IPS-15b (cell line): ENCODE measurements around the gene LRMDA.
"Not testable (repeated sequence)": the region's sequence is repeated elsewhere in the genome, so short reads cannot be mapped to it uniquely, and the experiment has no call there.

Experiments
- H3K27me3 ChIP-seq: one replicate; pipeline ENCODE4 v1.6.1; 2013; ENCODE audit warnings: low read length; ENCODE audit not compliant: control insufficient read depth, insufficient read depth
- H3K36me3 ChIP-seq: one replicate; pipeline ENCODE4 v1.6.1; 2013; ENCODE audit warnings: low read length; ENCODE audit not compliant: control insufficient read depth, insufficient read depth
- H3K4me1 ChIP-seq: one replicate; pipeline ENCODE4 v1.6.1; 2013; ENCODE audit warnings: mild to moderate bottlenecking, low read length; ENCODE audit not compliant: control insufficient read depth, insufficient read depth
- H3K4me3 ChIP-seq: one replicate; pipeline ENCODE4 v1.5.1; 2013; ENCODE audit warnings: low read depth, low read length
- H3K9ac ChIP-seq: one replicate; pipeline ENCODE4 v1.6.1; 2013; ENCODE audit warnings: low read depth, mild to moderate bottlenecking, low read length
- H3K9me3 ChIP-seq: one replicate; pipeline ENCODE4 v1.6.1; 2013; ENCODE audit warnings: mild to moderate bottlenecking, low read length; ENCODE audit not compliant: control insufficient read depth, insufficient read depth

Gene LRMDA

DNA sequence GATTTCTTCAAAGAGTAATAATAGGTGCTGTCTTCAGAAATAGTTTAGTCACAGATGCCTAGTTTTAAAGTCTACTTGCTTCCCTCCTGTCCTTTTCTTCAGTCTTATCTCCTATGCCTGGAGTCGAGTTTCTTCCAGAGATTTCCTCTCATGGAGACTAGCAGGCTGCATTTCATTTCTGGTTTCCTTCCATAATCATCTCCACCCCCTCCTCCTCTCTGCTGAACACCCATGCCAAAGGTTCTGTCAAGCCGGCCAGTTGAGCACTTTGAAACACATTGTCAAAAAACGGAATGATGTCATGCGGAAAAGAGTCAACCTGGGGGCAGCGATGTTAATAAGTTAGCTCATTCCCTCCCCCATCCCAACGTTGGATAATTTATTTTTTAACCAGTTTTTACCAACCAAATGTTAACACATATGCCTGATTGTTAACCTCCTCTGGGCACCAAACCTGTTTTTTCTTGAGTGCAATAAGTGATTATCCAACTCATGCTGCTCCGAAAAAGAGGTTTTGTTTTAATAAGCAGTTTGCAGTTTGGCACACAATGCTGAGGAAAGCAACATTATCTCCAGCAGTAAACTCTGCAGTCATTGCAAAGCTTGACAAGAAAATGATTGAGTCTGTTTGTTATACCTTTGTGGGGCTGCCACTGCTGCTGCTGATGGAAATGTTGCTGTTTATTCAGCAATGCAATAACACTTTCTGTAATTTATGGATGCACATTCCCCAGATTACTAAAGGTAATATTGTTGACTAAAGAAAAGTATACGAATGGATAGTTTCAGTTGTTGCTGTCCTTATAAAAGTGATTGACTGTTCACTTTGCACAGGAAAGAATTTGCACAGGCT, 161.6 kb downstream of the LRMDA start:
- H3K4me1 ChIP-seq = peaks cover 4% of the 10 kb centered on the region
- no peak overlapping the region for H3K4me3 ChIP-seq
- H3K9ac ChIP-seq = no peak overlapping the region
- no peaks in the 10 kb centered on the region for H3K9me3 ChIP-seq
- no peaks in the 10 kb centered on the region for H3K36me3 ChIP-seq
- peaks cover 4% of the 10 kb centered on the region for H3K27me3 ChIP-seq

DNA sequence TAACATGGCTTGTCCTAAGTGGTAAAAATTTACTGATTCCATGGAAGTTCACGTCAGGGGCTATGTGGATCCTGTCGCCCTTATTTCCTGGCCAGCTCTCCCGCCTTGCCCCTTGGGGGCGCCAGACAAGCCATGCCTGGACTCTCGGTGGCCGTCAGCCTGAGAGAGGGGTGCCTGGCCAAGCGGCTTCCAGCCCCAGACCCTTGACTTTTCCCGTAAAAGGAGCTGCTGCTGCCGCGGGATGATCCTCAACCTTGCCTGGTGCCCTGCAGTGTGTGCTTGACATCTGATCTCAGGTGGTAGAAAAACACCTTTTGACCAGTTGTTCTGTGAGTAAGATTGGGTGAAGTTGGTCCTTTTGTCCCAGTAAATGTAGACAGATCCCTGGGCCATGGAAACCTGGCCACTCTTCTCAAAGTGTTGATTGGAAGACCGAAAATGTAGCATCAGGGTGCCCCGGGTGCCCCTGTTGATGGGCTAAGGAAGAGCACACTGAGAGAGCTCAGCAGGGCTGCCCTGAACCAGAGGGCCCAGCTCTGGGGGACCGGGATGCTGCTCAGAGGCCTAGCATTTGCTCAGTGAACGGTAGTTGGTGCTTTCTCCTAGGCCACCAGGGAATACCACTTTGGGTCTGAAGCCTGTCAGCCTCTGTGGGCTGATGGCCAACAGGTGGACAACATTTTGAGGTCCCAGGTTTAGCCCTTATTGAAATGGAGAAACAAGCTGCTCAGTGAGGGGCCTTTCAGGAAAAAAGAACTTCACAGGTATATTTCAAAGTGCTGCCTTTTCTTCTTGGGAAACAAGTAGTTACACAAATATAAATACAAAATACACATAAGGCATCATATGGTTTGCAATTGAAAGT, 162.5 kb downstream of the LRMDA start:
- Histone ChIP-seq H3K4me3 (no peak overlapping the region), H3K9ac (no peak overlapping the region), H3K9me3 (no peaks in the 10 kb centered on the region), H3K4me1 (peaks cover 13% of the 10 kb centered on the region), H3K36me3 (no peaks in the 10 kb centered on the region), H3K27me3 (peaks cover 12% of the 10 kb centered on the region)

DNA sequence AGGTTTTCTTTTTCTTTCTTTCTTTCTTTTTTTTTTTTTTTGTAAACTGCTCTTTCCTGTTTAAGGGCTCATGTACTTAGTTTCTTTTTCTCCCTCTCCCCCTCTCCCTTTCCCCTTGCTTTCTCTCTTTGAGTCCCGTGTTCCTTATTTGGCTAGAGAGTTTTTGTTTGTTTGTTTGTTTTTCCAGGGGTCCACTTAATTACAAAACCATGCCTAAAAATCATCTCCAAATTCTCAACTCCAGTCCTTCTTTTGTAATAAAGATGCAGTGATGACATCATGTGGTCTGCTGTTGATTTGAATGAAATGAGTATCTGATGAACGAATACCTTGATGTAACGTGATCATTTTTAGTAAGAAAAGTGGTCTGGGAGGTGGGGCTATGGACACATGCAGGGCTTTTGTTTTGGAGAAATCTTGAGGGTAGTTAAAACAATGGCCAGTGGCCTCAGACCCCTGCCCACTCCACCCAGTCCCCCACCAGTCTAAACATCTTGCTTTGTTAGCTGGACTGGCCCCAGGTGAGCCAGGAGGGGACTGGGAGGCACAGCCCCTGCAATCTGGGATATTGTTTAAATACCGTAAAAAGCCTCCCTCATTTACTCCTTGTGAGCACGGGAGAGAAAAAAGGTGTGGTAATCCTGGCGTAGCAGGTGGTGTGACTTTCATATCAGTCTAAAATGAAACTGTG, 165.7 kb downstream of the LRMDA start:
- H3K9ac ChIP-seq = no peak overlapping the region
- H3K4me1 ChIP-seq = peaks cover 35% of the 10 kb centered on the region
- H3K9me3 ChIP-seq = no peaks in the 10 kb centered on the region
- peaks cover 15% of the 10 kb centered on the region for H3K27me3 ChIP-seq
- H3K4me3 ChIP-seq = no peak overlapping the region
- H3K36me3 ChIP-seq = no peaks in the 10 kb centered on the region

DNA sequence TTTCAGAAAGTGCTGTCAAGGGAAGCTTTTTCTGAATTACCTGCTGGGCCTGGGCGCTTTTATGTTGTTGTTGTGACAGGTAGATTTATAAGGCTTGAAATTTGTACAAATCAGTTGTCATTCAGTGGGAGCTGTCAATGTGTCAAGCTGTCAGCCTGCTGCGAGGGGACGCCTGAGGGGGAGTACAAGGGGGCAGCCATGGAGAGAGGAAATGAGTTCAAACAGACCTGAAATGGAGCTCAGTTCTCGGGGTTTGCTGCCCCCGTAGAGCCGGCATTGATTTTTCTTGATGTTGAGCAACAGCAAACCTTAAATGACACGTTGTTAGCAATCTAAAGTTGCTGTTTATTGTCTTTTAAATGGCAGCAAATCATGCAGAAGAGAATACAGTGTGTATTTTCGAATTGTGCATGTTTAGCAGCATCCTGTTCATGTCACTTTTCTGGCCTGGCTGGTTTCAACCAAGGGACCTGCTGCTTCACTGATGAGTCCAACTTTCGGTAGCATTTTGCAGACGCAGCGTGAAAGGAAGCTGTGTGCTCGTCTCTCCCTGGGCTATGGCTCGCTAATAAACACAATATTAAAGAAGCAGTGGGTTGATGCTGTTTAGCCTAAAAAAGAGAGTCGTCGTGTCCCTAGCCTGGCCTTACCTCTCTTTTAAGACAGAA, 166.5 kb downstream of the LRMDA start:
- Histone ChIP-seq H3K36me3 (no peaks in the 10 kb centered on the region), H3K9ac (no peak overlapping the region), H3K27me3 (peaks cover 15% of the 10 kb centered on the region), H3K4me1 (peaks cover 35% of the 10 kb centered on the region), H3K4me3 (no peak overlapping the region), H3K9me3 (no peaks in the 10 kb centered on the region)

DNA sequence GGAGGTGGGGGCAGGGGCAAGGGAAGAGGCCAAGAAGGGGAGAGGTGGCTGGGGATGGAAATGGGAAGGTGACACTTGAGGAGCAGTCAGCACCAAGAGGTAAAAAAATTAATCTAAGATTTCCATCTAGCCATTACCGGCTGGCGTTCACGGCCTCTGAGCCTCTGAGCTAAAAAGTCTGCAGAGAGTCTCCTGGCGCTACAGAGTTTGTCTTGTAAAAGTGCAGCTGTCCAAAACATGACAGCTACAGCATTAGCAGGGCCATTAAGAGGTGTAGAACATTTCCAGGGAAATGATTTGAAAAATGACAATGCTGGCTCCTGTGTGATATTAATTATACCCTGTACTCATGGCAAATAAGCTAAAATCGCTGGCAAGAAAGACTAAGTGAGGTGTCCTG, 167.6 kb downstream of the LRMDA start:
- Histone ChIP-seq H3K4me1 (peaks cover 35% of the 10 kb centered on the region), H3K9me3 (no peaks in the 10 kb centered on the region), H3K4me3 (no peak overlapping the region), H3K36me3 (no peaks in the 10 kb centered on the region), H3K27me3 (peaks cover 17% of the 10 kb centered on the region), H3K9ac (no peak overlapping the region)

DNA sequence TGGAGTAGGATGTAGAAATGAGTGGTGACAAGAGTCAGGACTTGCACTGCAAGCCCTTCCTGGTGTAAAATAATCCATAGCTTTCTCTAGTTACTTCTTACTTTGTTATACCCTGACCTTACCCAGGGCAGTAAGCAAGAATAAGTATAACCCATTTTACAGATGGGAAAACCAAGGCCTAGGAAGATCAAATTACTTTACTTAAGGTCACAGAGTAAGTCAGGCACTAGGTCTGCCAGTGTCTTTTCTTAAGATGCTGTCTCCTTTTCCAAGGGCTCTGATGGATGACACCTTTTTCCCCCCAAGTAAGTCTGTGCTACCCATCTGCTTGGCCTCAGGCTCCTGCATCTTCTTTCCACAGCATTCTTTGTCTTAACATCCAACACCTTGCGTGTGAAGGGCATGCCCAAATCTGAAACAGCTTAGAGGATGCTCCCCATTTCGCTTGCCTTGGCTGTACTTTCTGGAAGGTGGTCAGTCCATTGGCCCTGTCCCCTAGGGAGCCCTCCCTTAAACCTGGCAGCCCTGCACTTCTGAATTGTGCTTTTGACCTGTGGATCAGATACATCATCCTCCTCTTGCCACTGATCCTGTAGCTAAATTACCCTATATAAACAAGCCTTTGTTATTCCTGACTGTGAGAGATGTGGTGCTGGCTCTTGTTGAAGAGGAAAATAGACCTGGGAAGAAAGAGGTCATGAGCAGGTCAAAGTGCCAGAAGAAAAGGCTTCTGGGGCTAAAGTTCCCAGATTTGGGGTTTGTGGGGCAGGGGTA, 168.6 kb downstream of the LRMDA start:
- Histone ChIP-seq H3K9ac (no peak overlapping the region), H3K4me1 (peaks cover 35% of the 10 kb centered on the region), H3K9me3 (no peaks in the 10 kb centered on the region), H3K27me3 (peaks cover 17% of the 10 kb centered on the region), H3K36me3 (no peaks in the 10 kb centered on the region), H3K4me3 (peak overlapping the region; percentile 24)

DNA sequence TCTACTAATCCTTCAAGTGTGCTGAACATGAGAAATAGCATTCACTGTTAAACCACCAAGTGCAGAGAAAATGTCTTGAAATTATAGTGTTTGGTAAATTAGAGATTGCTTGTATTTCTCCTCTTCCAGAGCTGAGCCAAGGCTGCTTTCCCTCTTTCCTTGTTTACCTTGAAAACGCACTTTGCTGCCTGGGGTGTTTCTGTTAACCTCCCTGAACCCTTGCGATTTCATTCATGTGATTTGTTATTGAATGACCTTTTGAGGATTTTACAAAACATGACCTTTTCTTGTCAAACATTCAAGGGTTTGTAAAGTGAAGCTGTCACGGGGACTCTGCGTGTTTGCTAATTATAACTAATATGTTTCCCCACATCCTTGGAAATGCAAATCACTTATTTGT, 169.4 kb downstream of the LRMDA start:
- no peak overlapping the region for H3K9ac ChIP-seq
- no peak overlapping the region for H3K4me3 ChIP-seq
- no peaks in the 10 kb centered on the region for H3K36me3 ChIP-seq
- H3K4me1 ChIP-seq = peaks cover 35% of the 10 kb centered on the region
- no peaks in the 10 kb centered on the region for H3K9me3 ChIP-seq
- H3K27me3 ChIP-seq = peaks cover 17% of the 10 kb centered on the region

DNA sequence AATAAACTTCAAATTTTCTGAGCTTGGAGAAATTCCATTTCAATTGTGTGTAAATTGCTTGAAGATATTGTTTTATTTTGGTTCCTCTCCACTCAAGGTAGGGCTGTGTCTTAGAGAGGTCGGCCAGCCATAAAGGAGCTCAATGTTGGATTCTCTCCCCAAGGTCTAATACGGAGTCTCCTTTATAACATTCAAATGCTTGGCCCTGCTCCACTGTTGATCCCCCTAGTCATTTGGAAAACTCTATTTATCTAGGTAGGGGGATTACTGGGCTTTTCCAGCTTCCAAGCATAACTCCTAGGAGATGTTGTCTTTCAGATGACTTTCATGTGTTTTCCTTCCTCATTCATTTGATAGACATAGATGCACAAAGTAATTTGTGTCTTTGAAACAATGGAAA, 170.9 kb downstream of the LRMDA start:
- Histone ChIP-seq H3K9me3 (no peaks in the 10 kb centered on the region), H3K27me3 (peaks cover 17% of the 10 kb centered on the region), H3K36me3 (no peaks in the 10 kb centered on the region), H3K4me1 (peaks cover 33% of the 10 kb centered on the region), H3K9ac (no peak overlapping the region), H3K4me3 (no peak overlapping the region)

DNA sequence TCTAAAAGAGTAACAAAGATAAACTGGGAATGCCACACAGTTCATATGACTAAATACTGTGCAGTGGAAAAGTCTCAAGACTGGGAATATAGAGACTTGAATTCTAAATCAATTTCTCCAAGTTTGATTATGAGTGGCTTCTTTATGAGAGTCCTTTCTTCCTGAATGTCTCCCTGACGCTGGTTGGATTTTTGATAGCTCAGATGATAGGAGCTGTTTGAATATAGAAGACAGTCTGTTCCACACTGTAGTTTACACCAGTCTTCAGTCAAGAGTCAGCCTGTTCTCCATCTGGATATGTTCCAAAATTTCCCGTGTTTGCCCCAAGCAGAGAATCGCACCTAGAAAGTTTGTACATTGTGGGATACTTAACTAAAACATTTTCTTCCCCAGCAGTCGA, 173.7 kb downstream of the LRMDA start:
- peaks cover 16% of the 10 kb centered on the region for H3K4me1 ChIP-seq
- H3K9ac ChIP-seq = no peak overlapping the region
- H3K9me3 ChIP-seq = no peaks in the 10 kb centered on the region
- no peak overlapping the region for H3K4me3 ChIP-seq
- H3K36me3 ChIP-seq = no peaks in the 10 kb centered on the region
- H3K27me3 ChIP-seq = peaks cover 2% of the 10 kb centered on the region

DNA sequence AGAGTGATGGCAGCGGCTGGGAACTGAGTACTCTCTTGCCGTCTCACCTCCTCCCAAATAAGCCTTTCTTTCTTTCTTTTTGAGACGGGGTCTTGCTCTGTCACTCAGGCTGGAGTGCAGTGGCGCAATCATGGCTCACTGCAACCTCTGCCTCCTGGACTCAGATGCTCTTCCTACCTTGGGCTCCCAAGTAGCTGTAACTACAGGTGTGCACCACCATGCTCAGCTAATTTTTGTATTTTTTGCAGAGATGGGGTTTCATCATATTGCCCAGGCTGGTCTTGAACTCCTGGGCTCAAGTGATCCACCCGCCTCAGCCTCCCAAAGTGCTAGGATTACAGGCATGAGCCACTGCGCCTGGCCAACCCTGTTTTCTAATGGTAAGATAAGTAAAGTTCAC, 174.4 kb downstream of the LRMDA start:
- not testable (repeated sequence) for H3K9me3 ChIP-seq, H3K36me3 ChIP-seq, H3K27me3 ChIP-seq, H3K9ac ChIP-seq, H3K4me3 ChIP-seq
- peaks cover 13% of the 10 kb centered on the region for H3K4me1 ChIP-seq
